ENCODE data around the gene RNU6-9. TPM values are rescaled to one million over a fixed set of nuclear protein-coding genes. Genes with fewer than 3 reads are reported as not detected.
"Not testable (repeated sequence)": the region's sequence is repeated elsewhere in the genome, so short reads cannot be mapped to it uniquely, and the experiment has no call there.

RNU6-9 gene
- not detected for total RNA-seq
- polyA plus RNA-seq (ENCODE audit: insufficient read length in 2 of 2), result not detected
- long read RNA-seq, donor 1, result 0 reads
- long read RNA-seq, donor 2, partial matches to known transcripts, result 0 of 1 reads
- long read RNA-seq, donor 2, other reads (novel, unspliced or antisense), result 0 of 1 reads
- long read RNA-seq, donor 3, result 0 reads
- long read RNA-seq, donor 4, result 0 reads

DNA sequence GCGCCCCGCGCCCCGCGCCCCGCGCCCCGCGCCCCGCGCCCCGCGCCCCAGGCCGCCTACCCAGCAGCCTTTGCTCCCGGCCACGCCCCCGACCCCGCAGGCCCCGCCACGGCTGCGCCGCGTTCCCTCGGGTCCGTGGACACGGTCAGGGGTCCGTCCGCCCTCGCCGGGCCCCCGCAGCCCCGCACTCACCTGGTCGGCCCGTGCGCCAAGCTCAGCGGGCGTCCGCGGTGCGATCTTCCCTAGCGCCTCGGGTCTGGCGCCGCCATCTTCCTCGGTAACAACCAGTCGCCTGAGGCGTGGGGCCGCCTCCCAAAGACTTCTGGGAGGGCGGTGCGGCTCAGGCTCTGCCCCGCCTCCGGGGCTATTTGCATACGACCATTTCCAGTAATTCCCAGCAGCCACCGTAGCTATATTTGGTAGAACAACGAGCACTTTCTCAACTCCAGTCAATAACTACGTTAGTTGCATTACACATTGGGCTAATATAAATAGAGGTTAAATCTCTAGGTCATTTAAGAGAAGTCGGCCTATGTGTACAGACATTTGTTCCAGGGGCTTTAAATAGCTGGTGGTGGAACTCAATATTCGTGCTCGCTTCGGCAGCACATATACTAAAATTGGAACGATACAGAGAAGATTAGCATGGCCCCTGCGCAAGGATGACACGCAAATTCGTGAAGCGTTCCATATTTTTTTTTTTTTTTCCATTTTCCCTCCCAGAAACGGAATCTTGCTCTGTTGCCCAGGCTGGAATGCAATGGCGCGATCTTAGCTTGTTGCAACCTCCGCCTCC is at the start of gene RNU6-9, which contains the start of gene MED16:
RNU6-9 (plus strand) TSS at position 591 of the 796 bp plus-strand sequence.
MED16 (minus strand) TSS at position 294 of the 796 bp plus-strand sequence. CDS start 2,056 bp downstream, outside the sequence.
- DNase-seq (ENCODE audit: low read depth in 4 of 6, low spot score in 6 of 6), result peak; percentile 85 to 99 (median 94)
- H3K27ac ChIP-seq (ENCODE audit: low read depth, low read length), result peak within 1 kb of the TSS; percentile 91
- H3K27me3 ChIP-seq (ENCODE audit: control insufficient read depth, insufficient read depth, low read length), result no peaks in the 10 kb centered on the region
- under 1% methylated on average over 63 of the region's 69 CpGs for WGBS (ENCODE audit: insufficient coverage)
- H3K36me3 ChIP-seq (ENCODE audit: control insufficient read depth, insufficient read depth, low read length), result peaks cover 52% of the 10 kb centered on the region
- peaks cover 11% of the 10 kb centered on the region for H3K4me1 ChIP-seq (ENCODE audit: control insufficient read depth, insufficient read depth, low read length)
- H3K9me3 ChIP-seq (ENCODE audit: control insufficient read depth, insufficient read depth, low read length), result no peaks in the 10 kb centered on the region
- H3K4me3 ChIP-seq (ENCODE audit: low read depth, low read length), result peak within 1 kb of the TSS; percentile 64

DNA sequence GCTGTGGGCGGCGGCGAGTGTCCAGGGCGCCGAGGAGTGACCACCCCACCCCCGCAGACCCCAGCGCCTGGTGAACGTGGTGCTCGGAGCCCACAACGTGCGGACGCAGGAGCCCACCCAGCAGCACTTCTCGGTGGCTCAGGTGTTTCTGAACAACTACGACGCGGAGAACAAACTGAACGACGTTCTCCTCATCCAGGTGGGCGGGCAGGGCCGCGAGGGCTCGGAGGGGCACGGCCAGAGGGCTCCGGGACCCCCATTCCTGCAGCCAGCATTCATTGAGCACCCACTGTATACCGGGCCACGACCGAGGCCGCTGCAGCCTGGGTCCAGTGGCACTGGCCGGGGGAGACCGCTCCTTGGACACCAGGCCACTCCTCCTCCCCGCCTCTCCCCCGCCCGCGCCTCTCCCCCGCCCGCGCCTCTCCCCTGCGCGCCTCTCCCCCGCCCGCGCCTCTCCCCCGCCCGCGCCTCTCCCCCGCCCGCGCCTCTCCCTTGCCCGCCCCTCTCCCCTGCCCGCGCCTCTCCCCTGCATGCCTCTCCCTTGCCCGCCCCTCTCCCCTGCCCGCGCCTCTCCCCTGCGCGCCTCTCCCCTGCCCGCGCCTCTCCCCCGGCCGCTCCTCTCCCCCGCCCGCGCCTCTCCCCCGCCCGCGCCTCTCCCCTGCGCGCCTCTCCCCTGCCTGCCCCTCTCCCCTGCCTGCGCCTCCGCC is 49.3 kb upstream of the RNU6-9 start:
- Histone ChIP-seq H3K27ac (ENCODE audit: low read depth, low read length) (no peak overlapping the region), H3K36me3 (ENCODE audit: control insufficient read depth, insufficient read depth, low read length) (no peaks in the 10 kb centered on the region), H3K9me3 (ENCODE audit: control insufficient read depth, insufficient read depth, low read length) (no peaks in the 10 kb centered on the region), H3K4me1 (ENCODE audit: control insufficient read depth, insufficient read depth, low read length) (peaks cover 17% of the 10 kb centered on the region), H3K27me3 (ENCODE audit: control insufficient read depth, insufficient read depth, low read length) (peaks cover 39% of the 10 kb centered on the region), H3K4me3 (ENCODE audit: low read depth, low read length) (no peak overlapping the region)
- DNase-seq (ENCODE audit: low read depth in 4 of 6, low spot score in 6 of 6), result no peak
- WGBS (ENCODE audit: insufficient coverage), result 18% methylated on average over 35 of the region's 70 CpGs

DNA sequence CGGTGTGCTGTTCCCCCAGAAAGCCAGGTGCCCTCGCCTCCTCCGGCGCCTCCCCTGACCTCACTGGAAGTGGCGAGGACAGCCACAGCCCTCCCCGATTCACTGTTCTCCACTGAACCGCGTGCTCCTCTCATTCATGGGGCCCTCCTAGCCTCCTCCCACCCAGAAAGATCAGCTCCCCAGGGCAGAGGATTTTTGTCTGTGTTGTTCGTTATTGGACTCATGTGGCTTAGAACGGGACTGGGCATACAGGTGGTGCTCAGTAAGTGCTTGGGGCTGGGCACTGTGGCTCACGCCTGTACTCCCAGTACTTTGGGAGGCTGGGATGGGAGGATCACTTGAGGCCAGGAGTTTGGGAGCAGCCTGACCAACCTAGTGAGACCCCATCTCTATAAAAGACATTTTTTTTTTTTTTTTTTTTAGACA is 48.7 kb upstream of the RNU6-9 start:
- peaks cover 15% of the 10 kb centered on the region for H3K4me1 ChIP-seq (ENCODE audit: control insufficient read depth, insufficient read depth, low read length)
- DNase-seq (ENCODE audit: low read depth in 4 of 6, low spot score in 6 of 6), result no peak
- H3K27ac ChIP-seq (ENCODE audit: low read depth, low read length), result no peak overlapping the region
- no peaks in the 10 kb centered on the region for H3K9me3 ChIP-seq (ENCODE audit: control insufficient read depth, insufficient read depth, low read length)
- 32% methylated on average over 7 of the region's 11 CpGs for WGBS (ENCODE audit: insufficient coverage)
- peaks cover 39% of the 10 kb centered on the region for H3K27me3 ChIP-seq (ENCODE audit: control insufficient read depth, insufficient read depth, low read length)
- no peaks in the 10 kb centered on the region for H3K36me3 ChIP-seq (ENCODE audit: control insufficient read depth, insufficient read depth, low read length)
- no peak overlapping the region for H3K4me3 ChIP-seq (ENCODE audit: low read depth, low read length)

- no peaks in the 10 kb centered on the region for H3K9me3 ChIP-seq (ENCODE audit: control insufficient read depth, insufficient read depth, low read length)
- no peak overlapping the region for H3K27ac ChIP-seq (ENCODE audit: low read depth, low read length)
- peaks cover 39% of the 10 kb centered on the region for H3K27me3 ChIP-seq (ENCODE audit: control insufficient read depth, insufficient read depth, low read length)
- H3K36me3 ChIP-seq (ENCODE audit: control insufficient read depth, insufficient read depth, low read length), result no peaks in the 10 kb centered on the region
- no peak overlapping the region for H3K4me3 ChIP-seq (ENCODE audit: low read depth, low read length)
- no peak for DNase-seq (ENCODE audit: low read depth in 4 of 6, low spot score in 6 of 6)
- 58% methylated on average over 33 of the region's 37 CpGs for WGBS (ENCODE audit: insufficient coverage)
- H3K4me1 ChIP-seq (ENCODE audit: control insufficient read depth, insufficient read depth, low read length), result peaks cover 22% of the 10 kb centered on the region
Measured at GRCh38 chr19:845707-846521, 47.4 kb upstream of the RNU6-9 start.

DNA sequence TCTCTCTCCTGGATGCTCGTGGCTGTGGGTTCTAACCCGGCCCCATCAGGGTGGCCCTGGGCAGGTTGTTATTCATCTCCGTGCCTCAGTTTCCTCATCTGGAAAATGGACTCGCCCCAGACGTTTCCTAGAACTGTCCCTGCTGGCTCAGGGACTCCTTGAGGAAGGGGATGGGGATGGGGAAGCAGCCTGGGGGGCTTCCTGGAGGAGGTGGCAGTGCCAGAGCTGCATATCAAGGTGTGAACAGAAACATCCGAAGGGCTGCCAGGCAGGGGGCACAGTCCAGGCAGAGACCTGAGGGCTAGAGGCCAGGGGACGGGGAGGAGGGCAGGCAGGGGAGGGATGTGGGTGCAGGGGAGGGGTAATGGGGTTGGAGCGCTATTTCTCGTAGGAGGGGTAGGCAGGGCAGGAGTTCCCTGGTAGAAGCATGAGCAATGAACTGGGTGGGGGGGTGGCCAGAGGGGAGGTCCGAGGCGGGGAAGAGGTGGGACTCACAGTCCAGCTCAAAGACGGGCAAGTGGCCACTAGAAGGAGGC is 44.8 kb upstream of the RNU6-9 start:
- WGBS (ENCODE audit: insufficient coverage), result 57% methylated on average over 12 of the region's 12 CpGs
- no peak for DNase-seq (ENCODE audit: low read depth in 4 of 6, low spot score in 6 of 6)
- H3K27me3 ChIP-seq (ENCODE audit: control insufficient read depth, insufficient read depth, low read length), result peaks cover 43% of the 10 kb centered on the region

GRCh38 chr19:849195-849594 is 44.1 kb upstream of the RNU6-9 start:
- H3K9me3 ChIP-seq (ENCODE audit: control insufficient read depth, insufficient read depth, low read length); H3K27ac ChIP-seq (ENCODE audit: low read depth, low read length); DNase-seq (ENCODE audit: low read depth in 4 of 6, low spot score in 6 of 6); H3K4me3 ChIP-seq (ENCODE audit: low read depth, low read length); H3K36me3 ChIP-seq (ENCODE audit: control insufficient read depth, insufficient read depth, low read length): not testable (repeated sequence)
- Histone ChIP-seq H3K27me3 (ENCODE audit: control insufficient read depth, insufficient read depth, low read length) (peaks cover 38% of the 10 kb centered on the region), H3K4me1 (ENCODE audit: control insufficient read depth, insufficient read depth, low read length) (peaks cover 12% of the 10 kb centered on the region)
- WGBS (ENCODE audit: insufficient coverage), result 91% methylated on average over 7 of the region's 8 CpGs

More for the DNA sequence above, 44.8 kb upstream of the RNU6-9 start:
- H3K4me3 ChIP-seq (ENCODE audit: low read depth, low read length), result no peak overlapping the region
- no peaks in the 10 kb centered on the region for H3K9me3 ChIP-seq (ENCODE audit: control insufficient read depth, insufficient read depth, low read length)
- no peaks in the 10 kb centered on the region for H3K36me3 ChIP-seq (ENCODE audit: control insufficient read depth, insufficient read depth, low read length)
- H3K4me1 ChIP-seq (ENCODE audit: control insufficient read depth, insufficient read depth, low read length), result peaks cover 18% of the 10 kb centered on the region
- H3K27ac ChIP-seq (ENCODE audit: low read depth, low read length), result no peak overlapping the region

DNA sequence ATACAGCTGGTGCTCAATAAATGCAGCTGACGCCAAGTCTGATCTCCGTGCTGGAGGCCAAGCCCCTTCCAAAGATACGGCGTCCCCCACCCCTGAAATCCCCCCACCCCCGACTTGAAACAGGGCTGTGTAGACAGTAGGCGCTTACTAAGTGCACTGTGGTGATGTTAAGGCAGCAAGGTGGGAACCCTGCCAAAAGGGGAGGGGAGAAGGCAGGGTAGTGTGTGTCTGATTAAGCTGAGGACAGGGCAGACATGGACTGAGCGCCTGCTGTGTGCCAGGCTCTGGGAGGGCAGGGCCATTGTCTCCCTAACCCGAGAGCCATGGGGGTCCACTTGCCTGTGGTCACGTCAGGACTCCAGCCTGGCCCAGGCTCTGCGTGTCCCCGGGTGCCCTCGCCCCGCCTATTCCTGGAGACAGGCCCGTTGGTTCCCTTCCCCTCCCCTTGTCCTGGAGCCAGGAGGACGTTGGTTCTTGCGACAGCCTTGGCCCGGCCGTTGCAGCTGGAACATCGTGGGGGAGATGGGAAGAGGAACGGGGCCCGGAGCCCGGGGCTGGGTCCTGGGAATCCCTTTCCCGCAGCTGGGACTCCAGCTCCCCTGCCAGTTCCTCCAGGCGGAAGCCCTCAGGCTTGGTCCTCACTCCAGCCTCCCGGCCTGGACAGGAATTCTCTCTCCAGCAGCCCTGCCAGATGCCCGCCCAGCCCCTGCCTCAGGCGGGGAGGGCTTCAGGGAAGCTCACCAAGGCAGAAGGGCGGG is 42.9 kb upstream of the RNU6-9 start:
- Histone ChIP-seq H3K27ac (ENCODE audit: low read depth, low read length) (no peak overlapping the region), H3K9me3 (ENCODE audit: control insufficient read depth, insufficient read depth, low read length) (no peaks in the 10 kb centered on the region), H3K4me3 (ENCODE audit: low read depth, low read length) (no peak overlapping the region), H3K4me1 (ENCODE audit: control insufficient read depth, insufficient read depth, low read length) (peaks cover 12% of the 10 kb centered on the region), H3K36me3 (ENCODE audit: control insufficient read depth, insufficient read depth, low read length) (no peaks in the 10 kb centered on the region), H3K27me3 (ENCODE audit: control insufficient read depth, insufficient read depth, low read length) (peaks cover 29% of the 10 kb centered on the region)
- 16% methylated on average over 21 of the region's 28 CpGs for WGBS (ENCODE audit: insufficient coverage)
- DNase-seq (ENCODE audit: low read depth in 4 of 6, low spot score in 6 of 6), result peak in 1 of 6 donors; percentile 78

DNA sequence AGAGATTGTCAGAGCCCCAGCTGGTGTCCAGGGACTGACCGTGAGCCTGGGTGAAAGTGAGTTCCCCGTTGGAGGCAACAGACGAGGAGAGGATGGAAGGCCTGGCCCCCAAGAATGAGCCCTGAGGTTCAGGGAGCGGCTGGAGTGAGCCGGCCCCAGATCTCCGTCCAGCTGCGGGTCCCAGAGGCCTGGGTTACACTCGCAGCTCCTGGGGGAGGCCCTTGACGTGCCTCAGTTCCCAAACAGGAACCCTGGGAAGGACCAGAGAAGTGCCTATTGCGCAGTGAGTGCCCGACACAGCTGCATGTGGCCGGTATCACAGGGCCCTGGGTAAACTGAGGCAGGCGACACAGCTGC is 42.3 kb upstream of the RNU6-9 start:
- no peaks in the 10 kb centered on the region for H3K9me3 ChIP-seq (ENCODE audit: control insufficient read depth, insufficient read depth, low read length)
- no peak overlapping the region for H3K4me3 ChIP-seq (ENCODE audit: low read depth, low read length)
- WGBS (ENCODE audit: insufficient coverage), result 56% methylated on average over 13 of the region's 13 CpGs
- H3K27ac ChIP-seq (ENCODE audit: low read depth, low read length), result no peak overlapping the region
- H3K36me3 ChIP-seq (ENCODE audit: control insufficient read depth, insufficient read depth, low read length), result no peaks in the 10 kb centered on the region
- H3K27me3 ChIP-seq (ENCODE audit: control insufficient read depth, insufficient read depth, low read length), result peaks cover 29% of the 10 kb centered on the region
- no peak for DNase-seq (ENCODE audit: low read depth in 4 of 6, low spot score in 6 of 6)
- peaks cover 12% of the 10 kb centered on the region for H3K4me1 ChIP-seq (ENCODE audit: control insufficient read depth, insufficient read depth, low read length)

Data from spinal cord (tissue), 10 donors.